Measurements from ENCODE around the gene SCN1A.

Gene SCN1A

DNA sequence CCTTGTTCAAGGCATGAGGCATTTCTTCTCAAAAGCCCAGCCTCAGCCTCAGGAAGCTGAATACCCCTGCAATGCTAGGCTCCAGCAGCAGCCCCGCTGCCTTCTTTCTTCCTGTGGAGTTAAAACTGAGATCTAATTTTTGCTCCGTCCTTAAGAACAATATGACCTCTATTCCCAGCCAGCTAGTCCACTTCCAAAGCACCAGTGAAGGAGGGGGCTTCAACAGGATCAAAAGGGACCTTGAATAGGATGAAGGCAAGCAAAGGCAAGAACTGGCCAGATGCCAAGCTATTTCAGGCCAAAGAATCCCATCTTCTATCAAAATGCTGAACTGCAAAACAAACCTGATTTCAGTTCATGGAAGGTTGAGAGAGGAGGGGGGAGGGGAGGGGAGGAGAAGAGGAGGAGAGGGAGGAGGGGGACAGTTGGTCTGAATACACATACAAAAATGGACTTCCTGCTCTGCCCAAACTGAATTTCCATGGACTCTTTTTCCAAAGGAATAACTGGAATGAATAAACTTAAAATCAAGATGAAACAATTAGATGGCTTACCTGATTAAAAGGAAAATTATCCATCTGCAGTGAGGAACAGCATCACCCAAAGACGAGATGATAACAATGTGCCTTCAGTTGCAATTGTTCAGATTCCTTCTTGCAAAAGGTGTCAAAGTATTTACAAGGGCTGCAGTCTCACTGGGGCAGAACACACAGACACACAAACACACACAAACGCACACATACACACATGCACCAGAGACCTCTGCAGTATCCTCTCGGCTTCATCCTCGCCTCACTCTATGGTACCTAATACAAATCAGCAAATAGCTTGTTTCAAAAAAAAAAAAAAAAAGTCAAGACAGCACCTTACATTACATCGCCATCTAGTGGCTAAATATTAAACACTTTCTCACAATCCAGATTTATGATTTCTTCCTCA, at the start of gene SCN1A:
Gene SCN1A, minus strand, starts transcription at position 804 of the 939 bp plus-strand sequence. CDS start 54,399 bp downstream, outside the sequence.
- DNase-seq (ENCODE audit: low read depth), result peak; percentile 38
- peak; percentile 46 for TF ChIP-seq CTCF (IDR thresholded peaks at IDR 0.05; ENCODE audit: insufficient read depth, low read depth, low read length, missing control alignments)
- no peak within 1 kb of the TSS for H3K4me3 ChIP-seq (ENCODE audit: low read depth, low read length)

- DNase-seq (ENCODE audit: low read depth), result no peak
- H3K4me3 ChIP-seq (ENCODE audit: low read depth, low read length), result no peak overlapping the region
- no peak for TF ChIP-seq CTCF (IDR thresholded peaks at IDR 0.05; ENCODE audit: insufficient read depth, low read depth, low read length, missing control alignments)
These were observed 45.4 kb upstream of the SCN1A start for GRCh38 chr2:166173263-166173662.

DNA sequence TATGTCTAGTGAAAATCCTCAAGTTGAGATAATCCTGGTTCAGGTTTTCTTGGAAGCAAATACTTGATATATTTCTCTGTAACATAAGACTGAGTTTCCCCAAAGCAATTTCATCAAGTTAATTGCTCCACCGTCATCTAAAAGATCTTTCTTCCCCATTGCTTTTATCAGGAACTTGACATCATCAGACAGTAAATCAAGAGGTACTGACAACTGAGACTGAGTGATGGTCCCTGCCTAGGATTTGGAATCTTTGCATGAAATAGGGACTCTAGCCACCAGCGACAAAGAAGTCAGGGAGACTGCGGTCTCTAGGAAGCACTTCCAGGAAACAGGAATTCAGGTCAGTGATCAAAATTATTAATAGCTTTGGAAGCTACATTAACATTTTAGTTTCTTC, 43.4 kb upstream of the SCN1A start:
- TF ChIP-seq CTCF (IDR thresholded peaks at IDR 0.05; ENCODE audit: insufficient read depth, low read depth, low read length, missing control alignments), result no peak
- no peak for DNase-seq (ENCODE audit: low read depth)
- no peak overlapping the region for H3K4me3 ChIP-seq (ENCODE audit: low read depth, low read length)

- TF ChIP-seq CTCF (IDR thresholded peaks at IDR 0.05; ENCODE audit: insufficient read depth, low read depth, low read length, missing control alignments), result no peak
- peak; percentile 14 for DNase-seq (ENCODE audit: low read depth)
- H3K4me3 ChIP-seq (ENCODE audit: low read depth, low read length), result no peak overlapping the region
These were observed 42.5 kb upstream of the SCN1A start for GRCh38 chr2:166170356-166170755.

DNA sequence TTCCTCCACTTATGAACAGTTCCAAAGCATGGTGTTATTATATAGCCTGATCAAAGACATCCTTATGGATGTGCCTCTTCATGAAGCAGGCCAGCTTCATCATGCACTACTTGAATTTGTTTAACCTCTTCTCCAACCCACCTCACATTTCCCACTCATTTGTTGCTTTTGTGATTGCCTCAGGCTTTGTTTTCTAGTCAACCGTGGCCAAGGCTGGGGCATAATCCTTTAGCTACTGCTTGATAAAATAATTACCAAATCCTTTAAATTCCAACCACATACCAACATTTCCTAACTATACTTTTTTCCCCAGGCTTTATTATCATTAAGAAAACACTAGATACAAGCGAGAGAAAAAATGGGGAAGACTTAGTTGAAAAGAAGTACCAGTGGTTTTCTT, 39.6 kb upstream of the SCN1A start:
- no peak overlapping the region for H3K4me3 ChIP-seq (ENCODE audit: low read depth, low read length)

DNA sequence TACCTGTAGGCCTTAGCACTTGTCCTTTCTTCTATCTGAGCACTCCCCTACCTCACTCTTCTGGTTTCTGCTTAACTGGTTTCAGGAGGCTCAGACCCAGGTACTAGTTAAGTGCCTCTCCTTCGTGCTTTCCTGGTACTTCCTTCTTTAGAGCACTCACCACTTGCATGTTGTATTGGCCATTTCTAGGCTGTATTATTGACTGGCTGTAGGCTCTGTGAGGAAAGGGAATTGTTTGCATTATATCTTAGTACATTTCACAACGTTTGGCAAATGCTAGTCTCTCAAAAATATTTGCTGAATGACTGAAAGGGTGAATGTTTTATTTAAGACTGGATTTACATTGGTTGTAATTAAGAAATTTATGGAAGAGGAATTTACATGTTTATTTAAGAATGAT, 36.0 kb upstream of the SCN1A start:
- H3K4me3 ChIP-seq (ENCODE audit: low read depth, low read length), result no peak overlapping the region
- TF ChIP-seq CTCF (IDR thresholded peaks at IDR 0.05; ENCODE audit: insufficient read depth, low read depth, low read length, missing control alignments), result no peak
- DNase-seq (ENCODE audit: low read depth), result no peak

More for the DNA sequence above, 39.6 kb upstream of the SCN1A start:
- DNase-seq (ENCODE audit: low read depth), result no peak
- no peak for TF ChIP-seq CTCF (IDR thresholded peaks at IDR 0.05; ENCODE audit: insufficient read depth, low read depth, low read length, missing control alignments)

Data from GM12865 (cell line).